HG03469 (cell line): ENCODE measurements around the gene PRKG1.

Source experiments
- ATAC-seq: cut with Tn5 transposase; IDR thresholded peaks from one replicate; pipeline ENCODE4 v1.9.1; 2021; ENCODE audit warnings: mild to moderate bottlenecking, moderate library complexity, moderate number of reproducible peaks; ENCODE audit not compliant: unreplicated experiment

The PRKG1 gene

DNA sequence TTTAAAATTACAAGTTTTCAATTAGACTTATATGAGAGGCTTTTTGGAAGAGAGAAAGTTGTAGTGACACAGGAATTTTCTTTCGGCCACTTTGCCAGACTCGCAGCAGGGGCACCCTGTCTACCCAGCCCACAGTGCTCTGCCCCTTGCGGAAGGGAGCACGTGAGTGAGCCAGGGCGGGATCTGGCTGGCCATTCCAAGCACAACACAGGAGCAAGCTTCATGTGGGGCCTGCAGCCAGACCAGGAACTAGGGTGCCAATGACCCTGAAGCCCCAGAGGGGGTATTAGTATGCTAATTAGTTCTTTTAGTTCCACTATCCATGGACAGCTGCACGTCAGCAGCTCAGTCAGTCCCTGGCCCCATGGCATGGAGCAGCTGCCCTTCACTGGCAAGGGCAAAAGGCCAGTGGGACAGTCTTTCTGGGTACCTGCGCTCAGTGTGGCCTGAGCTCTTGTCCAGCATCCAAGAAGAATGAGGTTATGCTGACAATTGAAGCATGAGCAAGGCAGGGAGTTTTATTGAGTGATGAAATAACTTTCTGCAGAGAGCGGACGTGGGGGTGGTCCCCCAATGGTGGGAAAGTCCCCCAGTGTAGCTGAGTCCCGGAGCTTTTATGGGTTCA lies 876.2 kb downstream of the PRKG1 start:
- no peak for ATAC-seq

DNA sequence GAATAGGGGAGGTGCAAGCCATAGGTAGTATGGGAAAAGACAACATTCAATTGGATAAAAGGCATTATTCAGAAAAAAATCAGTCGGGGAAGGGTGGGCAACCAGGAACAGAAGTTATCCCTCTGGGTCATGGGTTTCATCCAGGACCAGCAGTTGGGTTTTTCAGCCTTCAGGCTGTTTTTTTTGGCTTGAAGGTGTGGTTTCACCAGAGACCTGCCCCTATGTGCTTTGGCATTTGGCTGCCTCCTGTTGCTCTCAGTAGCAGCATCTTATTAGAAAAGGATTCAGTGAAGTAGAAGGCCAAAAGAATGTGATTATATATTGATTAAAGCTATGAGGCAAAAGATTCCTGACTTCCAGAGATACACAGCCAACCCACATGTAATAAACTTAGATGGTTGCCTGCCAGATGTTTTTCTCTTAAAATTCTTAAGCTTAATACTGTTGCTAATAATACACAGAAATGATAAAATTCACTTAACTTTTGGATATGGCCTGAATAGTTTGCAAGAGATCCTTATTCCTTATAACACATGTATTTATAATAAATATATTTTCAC lies 876.8 kb downstream of the PRKG1 start:
- no peak for ATAC-seq

DNA sequence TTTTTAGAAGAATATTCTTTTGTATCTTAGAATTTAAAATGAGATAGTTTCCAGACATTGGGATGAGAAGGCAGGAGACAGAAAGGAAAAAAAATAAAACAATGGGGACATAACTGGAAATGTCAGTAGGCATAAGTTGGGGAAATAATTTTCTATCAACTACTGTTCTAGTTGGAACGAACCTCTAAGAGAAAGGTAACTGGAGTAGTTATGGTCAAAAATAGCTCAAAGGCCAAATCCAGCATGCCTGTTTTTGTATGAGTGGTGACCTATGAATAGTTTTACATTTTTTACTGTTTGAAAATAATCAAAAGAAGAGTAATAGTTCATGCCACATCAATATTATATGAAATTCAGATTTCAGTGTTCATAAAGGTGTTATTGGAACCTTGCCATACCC lies 877.3 kb downstream of the PRKG1 start:
- ATAC-seq = no peak

DNA sequence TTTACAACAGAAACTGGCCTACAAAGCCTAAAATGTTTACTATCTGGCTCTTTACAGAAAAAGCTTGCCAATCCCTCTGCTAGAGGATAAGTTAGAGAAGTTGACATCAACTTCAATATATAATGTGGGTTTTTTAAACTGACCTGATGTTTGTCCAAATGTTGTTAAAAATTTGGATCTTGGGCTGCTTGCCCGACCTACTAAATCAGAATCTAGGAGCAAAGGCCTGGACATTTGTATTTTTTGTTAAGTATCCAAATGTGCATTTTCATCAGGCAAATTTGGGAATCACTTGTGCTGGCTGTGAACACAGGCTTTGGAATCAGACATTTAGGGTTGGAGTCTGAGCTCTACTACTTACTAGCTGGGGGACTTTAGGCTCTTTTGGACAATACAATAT lies 877.8 kb downstream of the PRKG1 start:
- no peak for ATAC-seq

DNA sequence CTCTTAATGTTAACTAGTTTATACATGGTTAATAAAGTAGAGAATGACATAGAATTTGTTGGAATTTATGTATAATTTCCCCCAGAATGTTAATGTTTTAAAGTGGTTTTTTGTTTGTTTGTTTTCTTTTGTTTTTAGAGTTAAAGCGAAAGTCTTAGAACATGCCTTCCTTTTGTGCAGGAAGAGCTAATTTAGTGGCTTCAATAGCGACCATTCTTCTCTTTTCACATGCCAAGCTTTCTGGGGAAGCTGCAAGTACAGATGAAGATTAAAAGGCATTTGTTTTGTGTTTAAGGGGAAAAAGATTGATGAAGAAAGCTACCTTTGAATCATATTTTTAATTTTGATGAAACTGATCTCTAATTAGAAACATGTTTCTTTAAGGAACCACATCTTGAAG lies 881.4 kb downstream of the PRKG1 start:
- no peak for ATAC-seq

DNA sequence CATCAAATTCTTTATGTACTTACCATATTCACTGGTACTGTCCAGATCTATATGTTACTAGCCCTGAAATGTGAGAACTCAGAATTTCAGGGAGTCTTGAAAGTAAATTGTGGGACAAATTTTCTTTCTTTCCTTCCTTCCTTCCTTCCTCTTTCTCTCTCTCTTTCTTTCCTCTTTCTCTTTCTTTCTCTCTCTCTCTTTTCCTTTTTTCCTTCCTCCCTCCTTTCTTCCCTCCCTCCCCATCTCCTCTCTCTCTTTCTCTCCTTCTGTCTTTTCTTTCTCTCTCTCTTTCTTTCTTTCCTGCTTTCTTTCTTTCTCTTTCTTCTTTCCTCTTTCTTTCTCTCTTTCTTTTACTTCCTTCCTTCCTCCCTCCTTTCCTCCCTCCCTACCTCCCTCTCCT lies 882.5 kb downstream of the PRKG1 start:
- ATAC-seq = no peak

DNA sequence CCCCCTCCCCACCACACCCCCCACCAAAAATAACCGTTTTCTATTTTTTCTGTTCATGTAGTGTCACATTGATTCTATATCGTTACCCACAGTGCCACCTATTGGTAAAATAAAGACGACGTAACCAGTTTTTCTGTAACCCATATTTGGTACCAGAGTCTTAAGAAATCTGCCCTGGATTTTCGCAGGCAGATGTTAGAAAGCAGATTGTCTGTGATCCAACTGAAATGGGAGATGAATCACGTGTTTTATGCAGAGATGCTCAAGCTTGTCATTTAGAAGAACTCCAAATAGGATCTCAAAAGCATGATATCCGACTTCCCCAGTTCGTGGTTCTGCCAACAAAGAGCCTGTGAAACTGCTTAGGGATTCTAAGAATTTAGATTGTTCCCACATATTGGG lies 886.2 kb downstream of the PRKG1 start:
- ATAC-seq = peak; percentile 46

DNA sequence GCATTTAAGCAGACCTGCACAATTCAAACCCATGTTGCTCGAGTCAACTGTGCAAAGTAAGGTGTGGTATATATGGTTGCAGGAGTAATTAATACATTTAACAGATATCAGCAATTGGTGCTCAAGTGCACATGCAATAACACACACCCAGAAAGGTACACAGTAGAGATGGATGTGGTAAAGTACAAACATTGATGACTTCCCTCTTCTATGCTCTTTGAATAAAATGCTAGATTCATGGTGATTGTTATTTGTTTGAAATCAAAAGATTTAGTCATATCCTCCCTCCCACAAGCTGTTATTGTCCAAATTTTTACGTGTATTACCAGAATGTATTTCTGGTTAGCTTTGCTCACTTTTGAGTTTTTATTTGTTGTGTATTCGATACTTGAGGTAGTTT lies 887.1 kb downstream of the PRKG1 start:
- no peak for ATAC-seq

DNA sequence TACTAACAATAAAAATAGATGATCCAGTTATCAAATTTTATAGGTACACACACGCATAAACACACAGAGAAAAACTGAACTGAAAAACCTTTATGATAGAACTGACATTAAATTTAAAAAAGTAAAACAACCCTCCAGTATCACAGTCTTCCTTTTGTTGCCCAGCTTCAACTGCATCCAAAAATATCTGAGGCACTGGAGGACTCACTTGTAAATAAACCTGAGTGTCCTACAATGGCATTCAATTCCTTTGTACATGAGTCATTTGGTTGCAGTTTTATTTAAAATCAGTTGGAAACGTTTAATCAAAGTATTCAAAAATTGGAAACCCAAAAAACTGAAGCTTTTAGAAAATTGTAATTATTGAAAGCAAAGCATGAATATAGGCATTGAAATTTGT lies 890.3 kb downstream of the PRKG1 start:
- ATAC-seq = no peak

DNA sequence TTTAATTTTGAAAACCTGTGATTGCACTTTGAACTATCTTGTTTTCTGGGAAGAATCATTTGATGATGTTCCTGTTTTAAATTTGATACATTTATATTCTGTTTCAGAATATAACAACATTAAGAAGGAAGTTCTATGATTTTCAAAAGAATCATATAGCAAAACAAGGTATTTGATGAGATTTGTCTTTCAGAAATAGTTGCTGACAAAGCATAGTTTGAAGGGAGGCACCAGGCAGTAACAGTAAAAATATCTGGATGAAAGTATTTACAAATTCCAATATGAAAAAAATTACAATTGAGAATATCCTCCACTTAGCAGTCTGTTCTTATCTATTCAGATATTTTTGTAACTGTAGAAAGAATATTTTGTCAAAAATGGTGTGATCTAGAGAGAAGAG lies 891.2 kb downstream of the PRKG1 start:
- no peak for ATAC-seq

DNA sequence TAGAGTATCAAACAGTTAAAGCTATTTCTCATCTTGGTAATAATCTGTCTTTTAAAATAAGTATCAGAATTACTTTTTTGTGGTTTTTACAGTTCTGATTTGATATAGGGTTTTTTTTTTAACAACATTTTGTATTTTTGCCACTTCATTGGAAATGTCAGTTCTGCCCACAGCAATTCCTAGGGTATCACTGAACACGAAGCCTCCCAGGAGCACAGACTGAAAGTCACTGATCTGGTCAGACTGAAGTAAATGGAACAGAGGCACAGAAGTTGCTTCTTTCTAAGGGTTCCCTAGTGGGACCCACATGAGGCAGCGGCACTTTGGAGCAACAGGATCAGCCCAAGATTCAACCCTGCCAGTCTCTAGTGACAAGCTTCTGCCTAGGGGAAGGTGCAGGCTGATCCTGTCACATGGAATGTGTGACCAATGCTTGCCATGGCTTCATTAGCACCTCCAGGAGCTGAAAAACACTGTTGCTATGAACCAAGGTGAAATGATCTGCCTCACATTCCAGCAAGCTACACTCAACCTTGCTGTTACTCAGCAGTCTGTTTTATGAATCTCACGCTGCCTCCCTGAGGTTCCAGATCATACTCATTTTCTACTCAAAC lies 898.6 kb downstream of the PRKG1 start:
- ATAC-seq = no peak

DNA sequence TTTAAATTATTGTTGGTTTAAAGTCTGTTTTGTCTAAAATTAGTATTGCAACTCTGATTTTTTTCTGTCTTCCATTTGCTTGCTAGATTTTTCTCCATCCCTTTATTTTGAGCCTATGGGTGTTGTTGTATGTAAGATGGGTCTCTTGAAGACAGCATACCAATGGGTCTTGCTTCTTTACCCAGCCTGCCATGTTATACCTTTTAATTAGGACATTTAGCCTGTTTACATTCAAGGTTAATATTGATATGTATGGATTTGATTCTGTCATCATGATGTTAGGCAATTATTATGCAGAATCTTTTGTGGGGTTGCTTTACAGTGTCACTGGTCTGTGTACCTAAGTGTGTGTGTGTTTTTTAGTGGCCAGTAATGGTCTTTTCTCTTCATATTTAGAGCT lies 906.5 kb downstream of the PRKG1 start:
- ATAC-seq = no peak

DNA sequence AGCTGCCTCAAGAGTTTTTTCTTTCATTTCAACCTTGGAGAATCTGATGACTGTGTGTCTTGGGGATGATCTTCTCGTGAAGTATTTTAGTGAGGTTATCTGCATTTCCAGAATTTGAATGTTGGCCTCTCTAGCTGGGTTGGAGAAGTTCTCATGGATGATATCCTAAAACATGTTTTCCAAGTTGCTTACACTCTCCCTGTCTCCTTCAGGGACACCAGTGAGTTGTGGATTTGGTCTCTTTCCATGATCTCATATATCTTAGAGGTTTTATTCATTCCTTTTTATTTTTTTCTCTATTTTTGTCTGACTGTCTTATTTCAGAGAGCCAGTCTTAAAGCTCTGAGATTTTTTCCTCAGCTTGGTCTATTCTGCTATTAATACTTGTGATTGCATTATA lies 907.4 kb downstream of the PRKG1 start:
- ATAC-seq = no peak

DNA sequence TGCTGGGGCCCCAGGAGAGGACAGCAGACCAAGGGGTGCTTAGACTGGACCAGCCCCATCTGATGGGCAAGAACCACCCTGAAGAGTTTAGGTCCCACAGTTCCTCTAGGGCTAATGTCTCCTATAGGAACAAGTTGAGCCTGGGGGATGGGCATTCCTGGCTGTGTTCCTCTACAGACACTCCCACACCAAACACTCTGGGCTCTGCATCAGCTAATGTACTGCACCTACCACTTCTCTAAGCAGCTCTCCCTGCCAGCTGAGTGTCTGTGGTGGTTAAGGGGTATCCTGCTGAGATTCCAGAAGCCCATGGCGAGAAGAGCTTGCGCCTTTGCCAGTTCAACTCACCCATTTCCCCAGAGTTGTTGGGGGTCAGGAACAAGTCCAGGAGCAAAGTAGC lies 909.2 kb downstream of the PRKG1 start:
- no peak for ATAC-seq

DNA sequence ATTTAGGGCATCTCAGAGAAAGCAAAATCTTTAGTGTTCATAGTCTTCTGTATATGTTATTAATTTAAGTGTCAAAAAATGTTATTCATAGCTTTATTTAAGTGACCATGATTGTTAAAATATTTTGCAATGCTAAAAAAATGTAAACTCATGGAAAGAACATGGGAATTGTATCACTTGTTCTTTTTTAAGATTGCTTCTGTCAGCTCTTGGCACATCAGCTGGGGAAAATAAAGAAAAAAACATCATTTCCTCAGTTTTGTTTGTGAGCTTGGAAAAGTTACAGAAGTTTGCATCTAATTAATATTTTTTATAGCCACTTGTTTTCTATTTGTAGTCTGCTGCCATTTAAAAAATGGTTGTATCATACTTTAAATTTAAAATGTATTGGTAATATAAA lies 911.0 kb downstream of the PRKG1 start:
- no peak for ATAC-seq

DNA sequence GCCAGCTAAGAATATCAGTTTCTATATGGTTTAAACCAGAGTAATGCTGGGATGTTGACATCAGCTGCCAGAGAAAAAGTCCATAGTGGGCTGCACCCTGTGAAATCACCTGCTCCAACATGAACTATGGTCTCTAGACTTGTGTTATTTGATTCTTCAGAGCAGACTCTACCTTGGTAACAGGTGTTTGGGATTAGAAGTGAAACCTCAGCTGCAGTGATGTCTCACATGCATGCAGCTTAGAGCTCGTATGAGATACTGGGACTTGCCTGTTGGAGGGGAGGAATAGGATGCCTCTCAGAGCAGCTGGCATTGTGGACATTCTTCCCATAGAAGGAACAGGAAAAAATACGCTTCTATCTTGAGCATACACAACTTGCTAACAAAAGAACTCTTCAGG lies 912.2 kb downstream of the PRKG1 start:
- ATAC-seq = no peak

DNA sequence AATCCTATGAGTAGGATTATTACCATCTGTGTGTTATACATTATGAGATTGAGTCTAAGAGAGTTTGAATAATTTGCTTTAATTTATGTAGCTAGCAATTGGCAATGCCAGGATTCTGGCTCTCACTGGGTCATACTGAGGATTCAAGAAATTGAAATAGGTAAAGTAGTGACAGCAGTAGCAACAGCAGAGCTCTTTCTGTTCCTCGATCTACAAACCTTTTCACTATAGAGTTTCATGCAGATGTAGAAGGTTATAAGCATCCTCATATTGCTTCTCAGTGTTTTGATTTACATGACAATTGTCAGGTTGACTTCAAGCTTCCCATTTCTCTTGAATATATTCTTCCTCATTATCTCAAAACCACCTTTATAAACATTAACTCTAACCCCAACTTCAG lies 919.2 kb downstream of the PRKG1 start:
- ATAC-seq = no peak

DNA sequence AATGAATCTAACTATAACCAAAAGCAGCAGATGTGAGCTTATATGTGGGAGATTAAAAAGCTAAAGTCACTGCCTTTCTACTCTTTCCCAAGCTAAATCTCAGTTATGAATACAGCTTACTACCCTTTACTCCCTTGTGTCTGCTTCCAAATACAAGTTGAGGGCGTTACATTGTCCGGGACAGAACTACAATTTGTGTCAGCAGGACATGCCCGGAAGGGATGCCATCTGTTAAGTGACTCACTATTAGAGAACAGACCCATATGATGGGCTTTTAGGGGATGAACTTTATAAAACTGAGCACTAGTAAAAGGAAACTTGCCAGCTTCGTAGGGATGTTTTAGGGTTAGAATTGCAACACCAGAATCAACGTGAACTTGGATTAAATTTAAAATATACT lies 924.8 kb downstream of the PRKG1 start:
- no peak for ATAC-seq

DNA sequence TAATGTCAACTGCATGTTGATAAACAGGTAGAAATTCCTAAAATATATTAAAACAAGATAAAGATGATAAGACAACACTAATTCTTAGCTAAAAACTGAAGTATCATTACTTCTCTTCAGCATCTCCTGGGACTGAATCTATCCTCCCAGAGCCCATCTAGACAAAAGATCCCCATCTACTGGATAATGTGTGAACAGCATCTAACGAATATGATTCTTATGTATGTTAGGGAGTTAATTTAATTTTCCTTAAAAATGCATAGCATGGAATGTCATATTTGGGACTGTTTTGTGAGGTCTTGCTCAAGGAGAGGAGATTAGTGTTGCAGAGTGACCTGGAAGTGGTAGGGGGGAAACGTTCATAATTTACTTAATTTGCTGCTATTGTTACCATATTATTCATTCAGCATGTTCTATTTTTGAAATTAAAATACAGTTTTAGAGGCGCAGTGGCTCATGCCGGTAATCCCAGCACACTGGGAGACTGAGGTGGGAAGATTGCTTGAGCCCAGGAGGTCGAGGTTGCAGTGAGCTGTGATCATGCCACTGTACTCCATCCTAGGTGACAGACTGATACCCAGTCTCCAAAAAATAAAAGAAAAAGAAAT lies 930.2 kb downstream of the PRKG1 start:
- ATAC-seq = peak; percentile 83

DNA sequence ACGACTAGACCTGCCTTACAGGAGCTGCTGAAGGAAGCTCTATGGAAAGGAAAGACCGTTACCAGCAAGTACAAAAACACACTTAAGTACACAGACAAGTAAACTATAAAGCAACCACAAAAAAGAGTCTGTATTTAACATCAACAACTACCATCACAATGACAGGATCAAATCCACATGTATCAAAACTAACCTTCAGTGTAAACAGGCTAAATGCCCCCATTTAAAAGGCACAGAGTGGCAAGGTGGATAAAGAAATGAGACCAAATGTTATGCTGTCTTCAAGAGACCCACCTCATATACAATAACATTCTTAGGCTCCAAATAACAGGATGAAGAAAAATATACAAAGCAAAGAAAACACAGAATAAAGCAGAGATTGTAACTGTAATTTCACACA lies 932.8 kb downstream of the PRKG1 start:
- ATAC-seq = no peak

DNA sequence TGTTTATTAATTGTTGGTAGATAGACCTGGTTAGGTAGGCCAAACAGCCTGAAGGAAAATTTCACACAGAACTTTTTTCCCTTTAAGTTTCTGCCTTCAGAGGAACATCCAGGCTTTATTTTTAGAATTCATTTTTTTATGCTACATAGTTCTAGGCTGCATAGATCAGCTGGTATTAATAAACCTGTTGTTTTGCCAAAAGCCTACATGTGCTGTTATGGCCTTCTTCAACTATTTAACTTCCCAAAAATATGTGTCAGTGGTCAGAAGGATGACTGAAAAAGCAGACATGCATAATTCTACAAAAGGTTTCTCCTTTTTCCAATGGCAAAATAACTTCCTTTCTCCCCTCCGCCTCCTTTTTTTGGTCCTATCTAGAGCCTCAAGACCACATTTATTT lies 936.8 kb downstream of the PRKG1 start:
- no peak for ATAC-seq

DNA sequence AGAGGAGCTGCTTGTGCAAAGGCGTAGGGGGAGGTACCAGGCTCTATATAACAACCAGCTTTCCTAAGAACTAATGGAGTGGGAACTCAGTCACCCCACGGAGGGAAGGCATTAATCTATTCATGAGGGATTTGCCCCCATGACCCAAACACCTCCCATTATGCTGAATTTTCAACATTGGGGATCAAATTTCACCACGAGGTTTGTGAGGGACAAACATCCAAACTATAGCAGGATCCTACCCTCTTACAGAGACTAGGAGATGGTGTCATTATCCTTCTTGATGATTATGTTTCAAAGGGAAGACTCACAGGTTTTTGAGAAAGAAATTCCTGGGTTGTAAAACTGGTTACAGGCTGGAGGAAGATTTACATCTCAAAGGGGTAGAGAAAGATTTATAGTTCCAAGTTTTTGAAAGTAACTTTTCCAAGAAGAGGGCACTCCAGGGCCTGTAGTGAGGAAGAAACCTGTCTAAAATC lies 944.8 kb downstream of the PRKG1 start:
- no peak for ATAC-seq
